Non-pigmented ciliary epithelial cell (primary cell): Measurements from ENCODE around the gene NRARP.

Source experiments
- DNase-seq: peaks from one replicate; pipeline ENCODE4 v3.0.0-alpha.2; 2010; ENCODE audit warnings: low read depth

Gene NRARP

GRCh38 chr9:137310189-137311052, 8.3 kb upstream of the NRARP start:
- no peak for DNase-seq

- no peak for DNase-seq
Observed at GRCh38 chr9:137309368-137310188, 7.5 kb upstream of the NRARP start.

GRCh38 chr9:137308057-137308619, 6.1 kb upstream of the NRARP start:
- DNase-seq: no peak

GRCh38 chr9:137307255-137308056, 5.4 kb upstream of the NRARP start:
- DNase-seq: no peak

GRCh38 chr9:137306850-137307254, 4.8 kb upstream of the NRARP start:
- no peak for DNase-seq

GRCh38 chr9:137306066-137306849, 4.2 kb upstream of the NRARP start:
- no peak for DNase-seq

GRCh38 chr9:137305798-137306065, 3.7 kb upstream of the NRARP start:
- DNase-seq: no peak

GRCh38 chr9:137305060-137305797, 3.2 kb upstream of the NRARP start:
- DNase-seq: no peak

- no peak for DNase-seq
Observed at GRCh38 chr9:137304383-137305059, 2.5 kb upstream of the NRARP start.

- DNase-seq: no peak
Observed at GRCh38 chr9:137303893-137304382, 1.9 kb upstream of the NRARP start.

GRCh38 chr9:137303151-137303892, 1.3 kb upstream of the NRARP start:
- DNase-seq: no peak

- no peak for DNase-seq
Observed at GRCh38 chr9:137302449-137303150, 529 bp upstream of the NRARP start.

- no peak for DNase-seq
Observed at GRCh38 chr9:137301081-137301947, 757 bp downstream of the NRARP start.

GRCh38 chr9:137300567-137301080, 1.4 kb downstream of the NRARP start:
- DNase-seq: no peak

- DNase-seq: no peak
Observed at GRCh38 chr9:137299938-137300337, 2.1 kb downstream of the NRARP start.

GRCh38 chr9:137299203-137299565, 2.9 kb downstream of the NRARP start:
- DNase-seq: no peak

GRCh38 chr9:137298401-137299202, 3.5 kb downstream of the NRARP start:
- no peak for DNase-seq
